Mesenchymal stem cell (in vitro differentiated cells and primary cell): ENCODE data around the gene MBTPS1.

ENCODE experiments used
- DNase-seq: peaks from one replicate; pipeline ENCODE4 v3.0.0-alpha.2; 2013
- H2AFZ ChIP-seq: one replicate; pipeline ENCODE4 v1.6.1; 2013; ENCODE audit warnings: low read depth, mild to moderate bottlenecking, control low read depth, inconsistent platforms, low read length, moderate library complexity
- H2AK5ac ChIP-seq: 2 replicates; pipeline ENCODE4 v1.6.1; 2013; ENCODE audit warnings: low read length, moderate library complexity, mild to moderate bottlenecking, inconsistent platforms; ENCODE audit not compliant: severe bottlenecking
- H2BK120ac ChIP-seq: one replicate; pipeline ENCODE4 v1.6.1; 2013; ENCODE audit warnings: low read depth, mild to moderate bottlenecking, inconsistent platforms, low read length, moderate library complexity
- H2BK12ac ChIP-seq, 2 experiments: one replicate each; pipeline ENCODE4 v1.6.1; 2013; ENCODE audit warnings: inconsistent platforms in 2 of 2, low read length in 2 of 2, mild to moderate bottlenecking in 2 of 2, moderate library complexity in 2 of 2, control low read depth in 1 of 2
- H2BK15ac ChIP-seq: one replicate; pipeline ENCODE4 v1.6.1; 2013; ENCODE audit warnings: mild to moderate bottlenecking, low read depth, inconsistent platforms; ENCODE audit not compliant: poor library complexity, severe bottlenecking
- H2BK5ac ChIP-seq: 2 replicates; pipeline ENCODE4 v1.6.1; 2013; ENCODE audit warnings: low read depth, mild to moderate bottlenecking, low read length, control low read depth, inconsistent platforms; ENCODE audit not compliant: poor library complexity, severe bottlenecking
- H3K14ac ChIP-seq, 2 experiments: one replicate each; pipeline ENCODE4 v1.6.1; 2013; ENCODE audit warnings: inconsistent platforms in 2 of 2, low read length in 2 of 2, control low read depth in 1 of 2, mild to moderate bottlenecking in 1 of 2, moderate library complexity in 1 of 2
- H3K18ac ChIP-seq, 2 experiments: one replicate each; pipeline ENCODE4 v1.6.1; 2013; ENCODE audit warnings: inconsistent platforms in 2 of 2, low read length in 2 of 2, control low read depth in 1 of 2, low read depth in 1 of 2, mild to moderate bottlenecking in 1 of 2
- H3K23ac ChIP-seq, 2 experiments: one replicate each; pipeline ENCODE4 v1.6.1; 2013; ENCODE audit warnings: inconsistent platforms in 2 of 2, low read length in 2 of 2, mild to moderate bottlenecking in 2 of 2, moderate library complexity in 2 of 2, control low read depth in 1 of 2
- H3K27ac ChIP-seq: 2 replicates; pipeline ENCODE4 v1.5.1; 2013; ENCODE audit warnings: mild to moderate bottlenecking, moderate library complexity, low read length, control low read depth, inconsistent platforms; ENCODE audit not compliant: poor library complexity, severe bottlenecking
- H3K27me3 ChIP-seq, 2 experiments: 2 replicates each; pipeline versions ENCODE4 v1.6.1 to v1.7.0; 2013; ENCODE audit warnings: low read length in 2 of 2, mild to moderate bottlenecking in 2 of 2, moderate library complexity in 2 of 2, control low read depth in 1 of 2, inconsistent platforms in 1 of 2; ENCODE audit not compliant: control insufficient read depth in 1 of 2, insufficient read depth in 1 of 2
- H3K36me3 ChIP-seq, 2 experiments: 2 replicates each; pipeline versions ENCODE4 v1.6.1 to v1.7.0; 2013; ENCODE audit warnings: low read length in 2 of 2, control low read depth in 1 of 2, inconsistent platforms in 1 of 2, low read depth in 1 of 2, mild to moderate bottlenecking in 1 of 2; ENCODE audit not compliant: insufficient read depth in 2 of 2, control insufficient read depth in 1 of 2
- H3K4ac ChIP-seq, 2 experiments: one replicate each; pipeline ENCODE4 v1.6.1; 2013; ENCODE audit warnings: inconsistent platforms in 2 of 2, low read length in 2 of 2, mild to moderate bottlenecking in 2 of 2, moderate library complexity in 2 of 2, control low read depth in 1 of 2, low read depth in 1 of 2
- H3K4me1 ChIP-seq: 2 replicates; pipeline ENCODE4 v1.6.1; 2013; ENCODE audit warnings: low read depth, low read length, control low read depth; ENCODE audit not compliant: control insufficient read depth, insufficient read depth
- H3K4me2 ChIP-seq: 2 replicates; pipeline ENCODE4 v1.6.1; 2013; ENCODE audit warnings: low read length, mild to moderate bottlenecking, inconsistent platforms; ENCODE audit not compliant: poor library complexity, severe bottlenecking
- H3K4me3 ChIP-seq, 2 experiments: 2 replicates each; pipeline versions ENCODE4 v1.5.1 to v1.7.0; 2013; ENCODE audit warnings: low read length in 2 of 2, mild to moderate bottlenecking in 2 of 2, control low read depth in 1 of 2, low read depth in 1 of 2; ENCODE audit not compliant: insufficient read depth in 1 of 2
- H3K79me1 ChIP-seq: replicated peaks from 2 replicates; pipeline ENCODE4 v1.6.1; 2013; ENCODE audit warnings: mild to moderate bottlenecking, control low read depth, low read length, inconsistent platforms; ENCODE audit not compliant: poor library complexity, severe bottlenecking
- H3K9ac ChIP-seq: 2 replicates; pipeline ENCODE4 v1.7.0; 2013; ENCODE audit warnings: mild to moderate bottlenecking, low read length, moderate library complexity
- H3K9me3 ChIP-seq: 2 replicates; pipeline ENCODE4 v1.7.0; 2013; ENCODE audit warnings: mild to moderate bottlenecking, low read length; ENCODE audit not compliant: control insufficient read depth
- H4K8ac ChIP-seq: one replicate; pipeline ENCODE4 v1.6.1; 2013; ENCODE audit warnings: inconsistent platforms, mild to moderate bottlenecking, low read length, moderate library complexity
- H4K91ac ChIP-seq: one replicate; pipeline ENCODE4 v1.6.1; 2013; ENCODE audit warnings: mild to moderate bottlenecking, low read length, inconsistent platforms
- WGBS: methylation state at CpG from one replicate; pipeline ENCODE4 v1.1.7; 2013; ENCODE audit warnings: mixed read lengths; 5-methylcytosine and 5-hydroxymethylcytosine counted together

Gene MBTPS1

DNA sequence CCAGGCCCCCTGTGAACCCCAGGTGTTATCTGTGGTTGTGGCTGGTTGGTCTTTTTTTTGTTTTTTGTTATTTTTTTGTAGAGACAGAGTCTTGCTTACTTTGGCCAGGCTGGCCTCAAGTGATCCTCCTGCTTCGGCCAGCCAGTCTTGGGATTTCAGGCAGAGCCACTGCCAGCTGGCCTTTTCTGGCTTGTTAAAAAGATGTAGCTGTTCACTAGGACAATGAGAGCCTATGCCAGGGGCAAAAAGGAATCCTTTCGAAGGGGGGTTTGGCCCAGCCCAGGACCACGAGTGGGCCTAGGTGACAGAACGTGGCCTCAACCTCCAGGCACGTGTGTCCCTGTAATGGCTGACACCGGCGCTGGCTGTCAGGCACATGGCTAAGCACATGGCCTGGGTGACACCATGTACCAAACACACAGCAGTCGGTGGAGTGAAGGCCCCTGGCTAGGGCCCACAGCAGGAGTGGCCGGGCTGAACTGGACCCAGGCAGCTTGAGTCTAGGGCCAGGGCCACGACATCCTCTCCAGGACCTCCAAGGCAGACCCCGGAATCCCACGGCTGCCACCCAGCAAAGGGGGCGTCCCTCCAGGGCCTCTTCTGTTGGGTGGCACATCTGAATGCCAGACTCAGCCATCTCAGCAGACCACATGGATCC is 67.2 kb downstream of the MBTPS1 start:
- no peak overlapping the region for H3K27ac ChIP-seq
- H3K4ac ChIP-seq: no peak overlapping the region
- H2BK15ac ChIP-seq: no peak overlapping the region
- no peak overlapping the region for H3K18ac ChIP-seq
- no peak overlapping the region for H3K9ac ChIP-seq
- H3K23ac ChIP-seq: no peak overlapping the region
- no peak overlapping the region for H2AFZ ChIP-seq
- 92% methylated on average over 13 of the region's 13 CpGs for WGBS
- no peak overlapping the region for H4K91ac ChIP-seq
- no peak overlapping the region for H3K14ac ChIP-seq
- H2BK12ac ChIP-seq: peak overlapping the region in 1 of 2 experiments; percentile 7
- peaks cover 60 to 61% of the 10 kb centered on the region in 2 experiments for H3K36me3 ChIP-seq
- H3K4me3 ChIP-seq: no peak overlapping the region
- no peak overlapping the region for H2BK5ac ChIP-seq
- no peak overlapping the region for H3K4me2 ChIP-seq
- no peak for DNase-seq
- no peaks in the 10 kb centered on the region for H3K9me3 ChIP-seq
- H2AK5ac ChIP-seq: no peak overlapping the region
- peaks cover 6 to 8% of the 10 kb centered on the region in 2 experiments for H3K27me3 ChIP-seq
- H3K4me1 ChIP-seq: no peaks in the 10 kb centered on the region
- no peak overlapping the region for H2BK120ac ChIP-seq
- H4K8ac ChIP-seq: no peak overlapping the region
- peaks cover 9% of the 10 kb centered on the region for H3K79me1 ChIP-seq

DNA sequence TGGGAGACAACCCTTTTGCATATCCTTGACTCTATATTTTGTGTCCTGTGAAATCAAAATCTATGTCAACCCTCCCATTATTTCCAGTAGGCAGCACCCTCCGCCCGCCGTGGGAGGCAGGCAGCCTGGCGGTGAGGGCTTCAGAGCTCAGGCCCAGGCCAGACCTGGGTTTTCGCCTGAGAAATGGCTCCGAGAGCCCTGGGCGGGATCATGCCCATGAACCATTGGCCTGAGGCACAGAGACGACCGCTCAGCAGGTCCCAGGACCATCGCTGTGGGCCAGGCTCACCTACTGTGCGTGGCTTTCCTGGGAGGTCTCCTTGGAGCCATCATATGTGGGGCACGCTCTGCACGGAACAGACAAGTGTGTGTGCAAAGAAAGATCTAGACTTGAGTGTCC is 67.9 kb downstream of the MBTPS1 start:
- Histone ChIP-seq H3K27ac (no peak overlapping the region), H2BK12ac (no peak overlapping the region), H2BK15ac (no peak overlapping the region), H4K8ac (no peak overlapping the region), H3K14ac (no peak overlapping the region), H3K23ac (no peak overlapping the region), H4K91ac (no peak overlapping the region), H3K18ac (no peak overlapping the region), H3K4me2 (no peak overlapping the region), H2AK5ac (no peak overlapping the region), H3K4me3 (no peak overlapping the region), H3K4ac (no peak overlapping the region), H3K79me1 (peaks cover 9% of the 10 kb centered on the region), H3K27me3 (peaks cover 9 to 12% of the 10 kb centered on the region in 2 experiments), H2BK120ac (no peak overlapping the region), H3K9me3 (no peaks in the 10 kb centered on the region), H3K4me1 (no peaks in the 10 kb centered on the region), H3K9ac (no peak overlapping the region), H2AFZ (no peak overlapping the region), H3K36me3 (peaks cover 53 to 55% of the 10 kb centered on the region in 2 experiments), H2BK5ac (no peak overlapping the region)
- no peak for DNase-seq
- 93% methylated on average over 13 of the region's 13 CpGs for WGBS

DNA sequence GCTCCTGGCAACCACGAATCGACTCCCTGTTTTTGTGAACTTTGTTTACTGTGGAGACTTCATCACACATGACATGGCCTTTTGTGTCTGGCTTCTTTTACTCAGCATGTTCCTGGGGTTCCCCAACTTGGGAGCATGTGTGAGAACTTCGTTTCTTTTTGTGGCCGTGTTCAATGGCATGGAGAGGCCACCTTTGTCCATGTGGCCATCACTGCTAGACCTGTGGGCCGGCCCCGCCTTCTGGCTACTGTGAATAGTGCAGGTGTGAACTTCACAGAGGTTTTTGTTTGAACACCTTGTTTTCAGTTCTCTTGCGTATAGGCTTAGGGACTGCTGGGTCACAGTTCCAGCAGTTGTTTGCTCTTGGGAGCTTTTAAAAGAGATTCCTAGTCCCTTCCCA is 68.5 kb downstream of the MBTPS1 start:
- H3K4me2 ChIP-seq: no peak overlapping the region
- H3K23ac ChIP-seq: no peak overlapping the region
- H3K4me3 ChIP-seq: no peak overlapping the region
- H2AFZ ChIP-seq: no peak overlapping the region
- H3K4me1 ChIP-seq: no peaks in the 10 kb centered on the region
- no peak overlapping the region for H2BK12ac ChIP-seq
- H3K9ac ChIP-seq: no peak overlapping the region
- no peak overlapping the region for H4K8ac ChIP-seq
- no peak overlapping the region for H3K4ac ChIP-seq
- no peak overlapping the region for H2BK15ac ChIP-seq
- no peak overlapping the region for H2AK5ac ChIP-seq
- no peak overlapping the region for H2BK120ac ChIP-seq
- no peak overlapping the region for H2BK5ac ChIP-seq
- DNase-seq: no peak
- peaks cover 49 to 51% of the 10 kb centered on the region in 2 experiments for H3K36me3 ChIP-seq
- H3K14ac ChIP-seq: no peak overlapping the region
- H3K79me1 ChIP-seq: peaks cover 8% of the 10 kb centered on the region
- H3K18ac ChIP-seq: no peak overlapping the region
- 97% methylated on average over 7 of the region's 7 CpGs for WGBS
- no peak overlapping the region for H4K91ac ChIP-seq
- peaks cover 13 to 18% of the 10 kb centered on the region in 2 experiments for H3K27me3 ChIP-seq
- H3K27ac ChIP-seq: no peak overlapping the region
- H3K9me3 ChIP-seq: no peaks in the 10 kb centered on the region

DNA sequence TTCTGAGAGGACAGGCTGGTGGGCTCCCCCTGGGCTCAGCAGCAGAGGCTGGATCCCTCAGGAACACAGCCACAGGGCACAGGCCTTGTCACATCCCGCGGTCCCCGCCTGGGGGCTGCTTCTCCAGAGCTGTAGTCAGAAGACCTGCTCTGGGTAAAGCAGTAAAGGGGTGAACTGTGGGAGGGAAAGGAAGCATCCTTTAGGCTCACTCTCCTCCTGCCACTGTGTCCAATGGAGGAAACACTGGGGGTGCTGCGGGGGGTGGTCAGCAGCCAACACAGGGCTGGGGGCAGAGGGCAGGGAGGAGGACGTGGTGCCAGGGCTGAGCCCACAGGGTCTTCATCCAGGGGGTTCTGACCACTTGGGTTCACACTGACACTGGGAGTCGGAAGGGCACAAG is 69.1 kb downstream of the MBTPS1 start:
- Histone ChIP-seq H3K4me3 (no peak overlapping the region), H4K8ac (no peak overlapping the region), H3K36me3 (peaks cover 42 to 47% of the 10 kb centered on the region in 2 experiments), H3K4ac (no peak overlapping the region), H3K23ac (no peak overlapping the region), H3K4me1 (peaks cover 4% of the 10 kb centered on the region), H2BK15ac (no peak overlapping the region), H2AFZ (no peak overlapping the region), H4K91ac (no peak overlapping the region), H3K27me3 (peaks cover 19 to 24% of the 10 kb centered on the region in 2 experiments), H3K9me3 (no peaks in the 10 kb centered on the region), H3K4me2 (no peak overlapping the region), H3K79me1 (peaks cover 5% of the 10 kb centered on the region), H3K27ac (no peak overlapping the region), H2BK12ac (no peak overlapping the region), H3K9ac (no peak overlapping the region), H3K14ac (no peak overlapping the region), H2AK5ac (no peak overlapping the region), H2BK5ac (no peak overlapping the region), H2BK120ac (no peak overlapping the region), H3K18ac (no peak overlapping the region)
- WGBS: 85% methylated on average over 6 of the region's 6 CpGs
- DNase-seq: no peak
